GM23338 (cell line): ENCODE measurements around the gene PTPN22.

Experiments used
- CREB1 ChIP-seq: fragments of 250-450 bp; sonication (Bioruptor Pico); IDR thresholded peaks from 2 replicates; pipeline ENCODE4 v1.5.0; 2020; ENCODE audit warnings: low read depth, mild to moderate bottlenecking, moderate library complexity
- CTCF ChIP-seq, 2 experiments: fragments of 200-600 bp in 1 of 2; sonication (generic) in 1 of 2; conservative IDR thresholded peaks; 2 replicates each; pipeline versions ENCODE4 v1.5.1 to v1.6.1; 2016 to 2017; ENCODE audit warnings: antibody characterized with exemption in 2 of 2, low read depth in 2 of 2, mild to moderate bottlenecking in 2 of 2, moderate library complexity in 1 of 2
- ETS1 ChIP-seq: IDR thresholded peaks from 2 replicates; pipeline ENCODE4 v1.6.1; 2016; ENCODE audit warnings: antibody characterized with exemption
- EZH2 ChIP-seq: fragments of 200-600 bp; sonication (generic); IDR thresholded peaks from one replicate; pipeline ENCODE4 v1.8.0; 2017; ENCODE audit warnings: antibody characterized with exemption, mild to moderate bottlenecking, low read depth; ENCODE audit not compliant: unreplicated experiment
- EZH2phosphoT487 ChIP-seq: fragments of 200-600 bp; sonication (generic); IDR thresholded peaks from one replicate; pipeline ENCODE4 v1.8.1; 2018; ENCODE audit warnings: antibody characterized with exemption; ENCODE audit not compliant: unreplicated experiment
- JUNB ChIP-seq: IDR thresholded peaks from one replicate; pipeline ENCODE4 v1.6.1; 2016; ENCODE audit warnings: antibody characterized with exemption; ENCODE audit not compliant: unreplicated experiment
- NANOG ChIP-seq: IDR thresholded peaks from 2 replicates; pipeline ENCODE4 v1.6.1; 2016; ENCODE audit warnings: antibody characterized with exemption, borderline replicate concordance
- POLR2AphosphoS5 ChIP-seq: IDR thresholded peaks from 2 replicates; pipeline ENCODE4 v1.6.1; 2016; ENCODE audit warnings: antibody characterized with exemption, low read depth
- REST ChIP-seq: IDR thresholded peaks from one replicate; pipeline ENCODE4 v1.6.1; 2018; ENCODE audit warnings: antibody characterized with exemption; ENCODE audit not compliant: unreplicated experiment
- STAT1 ChIP-seq: IDR thresholded peaks from one replicate; pipeline ENCODE4 v1.6.1; 2016; ENCODE audit warnings: antibody characterized with exemption; ENCODE audit not compliant: unreplicated experiment
- ZNF114 ChIP-seq: fragments of 250-450 bp; sonication (Bioruptor Pico); IDR thresholded peaks from 2 replicates; pipeline ENCODE4 v1.5.0; 2020; ENCODE audit warnings: mild to moderate bottlenecking, moderate library complexity
- ZNF331 ChIP-seq: fragments of 250-450 bp; sonication (Bioruptor Pico); IDR thresholded peaks from 2 replicates; pipeline ENCODE4 v1.5.0; 2020; ENCODE audit warnings: low read depth, mild to moderate bottlenecking, moderate library complexity
- ZNF462 ChIP-seq: fragments of 250-450 bp; sonication (Bioruptor Pico); IDR thresholded peaks from 2 replicates; pipeline ENCODE4 v1.5.0; 2020; ENCODE audit warnings: mild to moderate bottlenecking, moderate library complexity

- TF ChIP-seq CTCF (conservative IDR thresholded peaks at IDR 0.05; ENCODE audit: low read depth in 2 of 2) (no peak), EZH2phosphoT487 (no peak), REST (no peak), POLR2AphosphoS5 (no peak), ZNF462 (CRISPR knock-in tag) (no peak), CREB1 (CRISPR knock-in tag) (no peak), STAT1 (no peak), EZH2 (no peak), ETS1 (no peak), ZNF114 (no peak), JUNB (no peak), NANOG (no peak), ZNF331 (CRISPR knock-in tag) (no peak)
Observed at GRCh38 chr1:113784104-113784779, 87.3 kb downstream of the PTPN22 start.
